Colonic mucosa (tissue), 4 donors: ENCODE data around the gene THSD4. TPM values are rescaled to one million over a fixed set of nuclear protein-coding genes. Genes with fewer than 3 reads are reported as not detected.

Source experiments
- DNase-seq: peaks from one replicate; pipeline ENCODE4 v3.0.0-alpha.2; 2020
- H3K27ac ChIP-seq: fragments of 200-600 bp; one replicate; pipeline ENCODE4 v1.8.0; 2021
- H3K27me3 ChIP-seq: fragments of 200-600 bp; one replicate; pipeline ENCODE4 v1.8.0; 2021
- H3K36me3 ChIP-seq: fragments of 200-600 bp; one replicate; pipeline ENCODE4 v1.8.0; 2021
- H3K4me1 ChIP-seq: fragments of 200-600 bp; one replicate; pipeline ENCODE4 v1.8.0; 2021; ENCODE audit warnings: mild to moderate bottlenecking
- H3K4me3 ChIP-seq: fragments of 200-600 bp; one replicate; pipeline ENCODE4 v1.8.0; 2021
- H3K9ac ChIP-seq, 2 donors: one replicate each; pipeline ENCODE4 v1.7.0; 2013; ENCODE audit warnings: control low read depth in 2 of 2, low read depth in 2 of 2, low read length in 2 of 2
- H3K9me3 ChIP-seq: fragments of 200-600 bp; one replicate; pipeline ENCODE4 v1.8.0; 2021
- intact Hi-C: fragments of 100-400 bp; cut with DNase I; formaldehyde crosslinking; loops from one replicate; pipeline ENCODE4 v1.14.1; 2022
- total RNA-seq, 2 donors: library from RNA; stranded (reverse); fragmentation: NEBNext Ultra II Directional in 1 of 2; extraction: Animal tissue kit (Norgen Biotek cat#: 25700) in 1 of 2; gene quantifications; one replicate each; pipeline ENCODE4 v1.2.1, GENCODE V29; 2021
- TF ChIP-seq, protein P1 (sequence below): fragments of 200-600 bp; IDR thresholded peaks from one replicate; pipeline ENCODE4 v1.8.0; 2022; ENCODE audit warnings: antibody characterized with exemption, mild to moderate bottlenecking
- donor health status: healthy.
- donor health status: DM: no; HTN: no; CAD: no.
- donor health status: DM: no; HTN: no; CAD: no.

Gene THSD4
- total RNA-seq, 2 donors from 2014 or later: 18.8 to 23.5 TPM

DNA sequence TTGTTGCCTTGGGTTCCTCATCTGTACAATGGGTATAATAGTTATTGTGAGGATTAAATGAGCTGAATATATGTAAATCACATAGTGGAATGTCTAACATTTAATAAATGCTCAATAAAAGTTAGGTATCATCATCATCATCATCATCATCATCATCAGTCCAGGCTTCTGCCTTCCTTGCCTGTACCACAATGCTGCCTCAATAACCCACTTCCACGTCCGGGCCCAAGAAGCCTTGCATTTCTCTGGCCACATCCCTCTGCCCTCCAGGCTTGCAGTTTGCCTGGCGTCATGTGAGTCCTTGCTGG lies 137.4 kb downstream of the THSD4 start:
- Histone ChIP-seq H3K9me3 (no peaks in the 10 kb centered on the region), H3K4me3 (no peak overlapping the region), H3K27me3 (no peaks in the 10 kb centered on the region), H3K9ac (no peak overlapping the region), H3K4me1 (no peaks in the 10 kb centered on the region), H3K36me3 (no peaks in the 10 kb centered on the region), H3K27ac (no peak overlapping the region)
- DNase-seq: no peak
- intact Hi-C loops: no loop called here
- TF ChIP-seq, protein P1, sequence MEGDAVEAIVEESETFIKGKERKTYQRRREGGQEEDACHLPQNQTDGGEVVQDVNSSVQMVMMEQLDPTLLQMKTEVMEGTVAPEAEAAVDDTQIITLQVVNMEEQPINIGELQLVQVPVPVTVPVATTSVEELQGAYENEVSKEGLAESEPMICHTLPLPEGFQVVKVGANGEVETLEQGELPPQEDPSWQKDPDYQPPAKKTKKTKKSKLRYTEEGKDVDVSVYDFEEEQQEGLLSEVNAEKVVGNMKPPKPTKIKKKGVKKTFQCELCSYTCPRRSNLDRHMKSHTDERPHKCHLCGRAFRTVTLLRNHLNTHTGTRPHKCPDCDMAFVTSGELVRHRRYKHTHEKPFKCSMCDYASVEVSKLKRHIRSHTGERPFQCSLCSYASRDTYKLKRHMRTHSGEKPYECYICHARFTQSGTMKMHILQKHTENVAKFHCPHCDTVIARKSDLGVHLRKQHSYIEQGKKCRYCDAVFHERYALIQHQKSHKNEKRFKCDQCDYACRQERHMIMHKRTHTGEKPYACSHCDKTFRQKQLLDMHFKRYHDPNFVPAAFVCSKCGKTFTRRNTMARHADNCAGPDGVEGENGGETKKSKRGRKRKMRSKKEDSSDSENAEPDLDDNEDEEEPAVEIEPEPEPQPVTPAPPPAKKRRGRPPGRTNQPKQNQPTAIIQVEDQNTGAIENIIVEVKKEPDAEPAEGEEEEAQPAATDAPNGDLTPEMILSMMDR: no peak

DNA sequence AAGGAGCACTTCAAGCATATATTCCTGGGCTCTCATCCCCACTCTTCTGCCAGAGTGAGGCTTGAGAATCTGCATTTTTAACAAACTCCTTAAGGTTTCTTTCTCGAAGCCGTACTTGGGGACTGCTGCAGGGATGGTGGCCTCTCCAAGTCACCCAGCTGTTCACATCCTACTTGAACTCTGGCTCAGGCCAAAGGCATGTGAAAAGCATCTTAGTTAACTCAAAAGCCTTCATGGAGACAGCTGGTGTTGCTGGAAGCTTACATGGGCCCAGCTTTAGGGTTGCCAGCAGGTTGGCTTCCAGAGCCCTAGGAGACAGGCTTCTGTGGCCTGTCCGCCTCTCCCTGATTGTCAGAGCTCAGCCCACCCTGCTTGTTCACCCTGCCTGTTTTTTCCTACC lies 139.2 kb downstream of the THSD4 start:
- DNase-seq: no peak
- no peak overlapping the region for H3K9ac ChIP-seq
- TF ChIP-seq, protein P1: no peak
- H3K4me3 ChIP-seq: no peak overlapping the region
- no peak overlapping the region for H3K27ac ChIP-seq
- intact Hi-C loops: no loop called here
- no peaks in the 10 kb centered on the region for H3K4me1 ChIP-seq
- H3K36me3 ChIP-seq: no peaks in the 10 kb centered on the region
- no peaks in the 10 kb centered on the region for H3K9me3 ChIP-seq
- H3K27me3 ChIP-seq: no peaks in the 10 kb centered on the region

DNA sequence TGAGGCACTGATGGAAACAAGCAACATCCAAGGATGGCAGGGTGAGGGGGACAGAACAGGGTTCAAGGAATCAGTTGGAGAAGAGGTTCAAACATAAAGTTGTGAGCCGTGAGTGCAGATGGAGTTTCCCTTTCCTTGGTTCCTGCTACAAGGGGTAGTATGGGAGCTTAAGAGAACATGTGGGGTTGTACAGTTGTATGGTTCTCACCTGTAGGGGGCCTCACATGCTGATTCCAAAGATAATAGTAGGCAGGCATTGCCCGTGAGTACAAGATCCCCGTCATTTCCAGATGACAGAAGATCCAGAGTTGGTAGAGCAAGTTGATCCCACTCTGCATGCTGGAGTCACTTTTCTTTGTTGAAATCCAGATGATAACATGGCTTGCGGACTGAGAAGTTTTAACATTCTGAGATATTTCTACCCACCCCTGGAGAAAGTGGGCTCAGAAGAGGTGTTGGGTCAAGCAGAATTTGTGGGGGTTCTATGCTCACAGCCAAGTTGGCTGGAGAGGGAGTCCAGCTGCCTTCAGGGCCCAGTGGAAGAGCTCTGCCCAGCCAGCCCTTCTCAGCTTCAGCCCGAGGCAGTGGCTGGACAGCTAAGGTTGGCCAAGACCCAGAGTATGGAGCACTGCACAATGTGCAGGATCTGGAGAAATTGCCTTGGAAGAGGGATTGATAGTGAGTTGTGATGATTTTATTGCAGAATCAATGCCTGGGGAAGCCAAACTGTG lies 141.8 kb downstream of the THSD4 start:
- no peaks in the 10 kb centered on the region for H3K27me3 ChIP-seq
- H3K4me3 ChIP-seq: no peak overlapping the region
- intact Hi-C loops: no loop called here
- no peaks in the 10 kb centered on the region for H3K4me1 ChIP-seq
- no peaks in the 10 kb centered on the region for H3K9me3 ChIP-seq
- H3K9ac ChIP-seq: no peak overlapping the region
- no peak overlapping the region for H3K27ac ChIP-seq
- TF ChIP-seq, protein P1: no peak
- DNase-seq: no peak
- H3K36me3 ChIP-seq: no peaks in the 10 kb centered on the region

DNA sequence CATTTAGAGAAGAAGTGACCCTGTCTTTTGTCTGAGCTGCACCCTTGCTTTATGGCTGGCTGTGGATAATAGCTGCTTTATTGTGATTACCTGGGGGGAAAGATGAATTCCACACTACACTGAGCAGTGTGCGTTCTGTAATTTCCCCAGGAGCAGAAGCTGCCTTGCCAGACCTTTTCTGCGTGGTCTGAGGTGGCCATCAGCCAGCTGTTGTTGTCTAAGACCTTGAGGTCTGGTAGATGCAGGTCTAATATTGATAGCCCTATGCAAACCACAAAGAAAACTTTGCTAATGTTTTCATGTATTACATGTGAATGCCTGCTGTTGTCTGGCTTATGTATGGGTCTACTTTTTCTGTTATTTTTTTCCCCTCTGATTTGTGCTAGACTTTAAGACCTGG lies 144.6 kb downstream of the THSD4 start:
- Histone ChIP-seq H3K4me3 (no peak overlapping the region), H3K27ac (no peak overlapping the region), H3K9ac (no peak overlapping the region), H3K36me3 (no peaks in the 10 kb centered on the region), H3K4me1 (no peaks in the 10 kb centered on the region), H3K9me3 (no peaks in the 10 kb centered on the region), H3K27me3 (no peaks in the 10 kb centered on the region)
- TF ChIP-seq, protein P1: no peak
- DNase-seq: no peak
- intact Hi-C loops: no loop called here

DNA sequence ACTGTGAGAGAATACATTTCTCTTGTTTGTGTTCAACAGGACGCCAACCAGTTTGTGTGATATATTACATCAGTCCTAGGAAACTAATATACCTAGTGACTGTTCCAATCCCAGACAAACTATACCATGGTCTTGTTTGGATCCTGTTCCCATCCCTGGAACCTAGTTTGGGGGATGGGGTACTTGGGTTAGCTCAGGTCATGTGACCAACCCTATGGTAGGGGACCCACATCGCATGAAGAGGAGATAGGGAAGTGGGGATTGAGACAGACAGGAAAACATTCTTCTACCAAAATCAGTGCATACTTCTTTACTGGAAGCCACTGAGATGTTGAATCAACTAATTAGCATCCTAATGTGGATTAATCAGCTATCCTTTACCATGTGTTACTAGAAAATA lies 146.1 kb downstream of the THSD4 start:
- Histone ChIP-seq H3K27ac (no peak overlapping the region), H3K9me3 (no peaks in the 10 kb centered on the region), H3K36me3 (no peaks in the 10 kb centered on the region), H3K4me3 (no peak overlapping the region), H3K27me3 (no peaks in the 10 kb centered on the region), H3K4me1 (no peaks in the 10 kb centered on the region), H3K9ac (no peak overlapping the region)
- intact Hi-C loops: no loop called here
- DNase-seq: no peak
- TF ChIP-seq, protein P1: no peak
